Measurements from ENCODE around the gene TBX18. TPM values are rescaled to one million over a fixed set of nuclear protein-coding genes. Genes with fewer than 3 reads are reported as not detected.

TBX18 gene
- total RNA-seq, 2 experiments from 2014 or later = not detected

DNA sequence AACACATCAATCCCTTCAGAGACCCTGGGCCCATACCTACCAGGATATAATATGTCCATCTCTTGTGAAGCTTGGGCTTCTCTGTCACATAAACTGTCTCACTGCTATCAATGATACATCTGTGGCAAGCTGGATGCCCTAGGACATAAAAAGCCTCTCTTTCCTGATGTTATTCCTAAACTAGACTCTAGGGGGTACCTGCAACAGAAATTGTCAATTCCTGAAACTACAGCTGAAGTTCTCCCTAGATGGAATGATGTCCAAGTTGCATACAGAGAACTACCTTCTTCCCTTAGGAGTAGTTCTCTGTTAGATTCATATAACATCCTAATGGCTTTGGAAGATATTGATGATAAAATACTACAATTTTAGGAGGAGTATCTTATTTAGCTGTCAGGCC lies 35.8 kb downstream of the TBX18 start:
- H3K4me3 Mint-ChIP-seq = no peak overlapping the region
- no peaks in the 10 kb centered on the region for H3K4me1 Mint-ChIP-seq (ENCODE audit: low read depth)
- no peak overlapping the region for H3K27ac Mint-ChIP-seq
- no peak for DNase-seq
- POLR2A ChIA-PET = no interaction called here
- H3K9me3 Mint-ChIP-seq = no peaks in the 10 kb centered on the region
- intact Hi-C loops (cut with micrococcal nuclease) = no loop called here
- CTCF ChIA-PET = no interaction called here
- no peaks in the 10 kb centered on the region for H3K36me3 Mint-ChIP-seq
- no peaks in the 10 kb centered on the region for H3K27me3 Mint-ChIP-seq

DNA sequence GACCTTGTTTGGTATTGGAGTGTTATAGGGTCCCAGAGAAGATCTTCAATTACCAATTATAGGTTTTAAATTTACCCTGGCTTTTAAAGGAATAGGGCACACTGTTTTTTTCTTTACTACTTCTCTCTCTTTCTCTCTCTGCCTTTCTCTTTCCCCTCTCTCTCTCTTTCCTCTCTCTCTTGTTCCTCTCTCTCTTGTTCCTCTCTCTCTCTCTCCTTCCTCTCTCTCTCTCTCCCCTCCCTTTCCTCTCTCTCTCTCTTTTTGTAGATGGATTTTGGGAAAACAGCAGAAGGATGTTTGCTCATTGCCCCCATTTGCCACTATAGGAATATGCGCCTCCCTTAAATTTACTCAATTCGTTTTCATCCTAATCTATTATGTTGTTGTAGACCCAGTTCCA lies 45.2 kb downstream of the TBX18 start:
- H3K9me3 Mint-ChIP-seq = no peaks in the 10 kb centered on the region

DNA sequence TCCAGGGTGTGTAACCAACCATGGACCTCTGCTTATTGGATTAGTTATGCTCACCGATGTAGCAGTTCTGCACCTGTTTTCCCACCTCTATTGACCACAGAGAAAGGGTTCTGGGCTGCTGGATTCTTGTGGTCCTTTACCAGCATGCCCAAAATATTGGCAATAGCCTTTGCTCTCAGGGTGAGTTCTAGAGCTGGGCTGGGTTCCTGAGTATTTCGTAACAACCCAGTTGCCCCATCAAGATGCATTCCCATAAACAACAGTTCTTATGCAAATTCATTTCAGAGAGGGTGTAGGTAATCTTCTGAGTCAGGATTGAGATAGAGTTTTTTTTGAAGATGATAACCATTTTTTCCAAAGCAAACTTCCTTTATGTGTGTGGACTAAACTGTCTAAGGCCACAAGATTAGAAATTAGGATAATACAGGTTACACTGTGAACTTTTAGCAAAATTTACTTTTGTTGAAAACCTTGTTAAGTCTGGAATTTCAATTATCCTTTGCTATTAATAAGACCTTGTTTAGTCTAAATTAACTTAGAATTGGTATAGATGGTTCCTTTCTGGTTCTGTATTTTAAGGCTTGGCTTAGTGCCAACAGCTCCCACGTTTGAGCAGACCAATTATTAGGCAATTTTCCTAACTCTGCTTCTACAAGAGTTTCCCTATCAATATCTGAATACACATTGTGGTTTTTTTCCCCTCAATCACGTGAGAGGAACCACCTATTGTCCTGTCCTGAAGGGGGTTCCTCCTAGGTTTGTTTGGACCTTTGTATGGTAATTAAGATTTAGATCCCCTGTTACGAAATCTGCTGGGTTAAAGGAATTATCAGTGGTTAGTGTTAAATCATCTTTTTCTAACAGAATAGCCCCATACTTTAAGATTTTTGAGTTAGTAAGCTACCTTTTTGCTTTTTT lies 46.1 kb downstream of the TBX18 start:
- POLR2A ChIA-PET = no interaction called here
- intact Hi-C loops (cut with micrococcal nuclease) = no loop called here
- CTCF ChIA-PET = interaction anchor here (0.6 kb wide), 1 partner anchor 63 kb away, joined by 3 read pairs; no protein-coding TSS in a partner anchor
- H3K36me3 Mint-ChIP-seq = no peaks in the 10 kb centered on the region
- no peaks in the 10 kb centered on the region for H3K9me3 Mint-ChIP-seq
- no peak for DNase-seq
- no peak overlapping the region for H3K27ac Mint-ChIP-seq
- no peaks in the 10 kb centered on the region for H3K4me1 Mint-ChIP-seq (ENCODE audit: low read depth)
- H3K27me3 Mint-ChIP-seq = no peaks in the 10 kb centered on the region
- no peak overlapping the region for H3K4me3 Mint-ChIP-seq

More for the DNA sequence above, 45.2 kb downstream of the TBX18 start:
- Mint-ChIP-seq H3K4me1 (ENCODE audit: low read depth) (no peaks in the 10 kb centered on the region), H3K27me3 (no peaks in the 10 kb centered on the region), H3K27ac (no peak overlapping the region), H3K4me3 (no peak overlapping the region), H3K36me3 (no peaks in the 10 kb centered on the region)
- no peak for DNase-seq
- intact Hi-C loops (cut with micrococcal nuclease) = no loop called here
- ChIA-PET POLR2A (no interaction called here), CTCF (no interaction called here)

DNA sequence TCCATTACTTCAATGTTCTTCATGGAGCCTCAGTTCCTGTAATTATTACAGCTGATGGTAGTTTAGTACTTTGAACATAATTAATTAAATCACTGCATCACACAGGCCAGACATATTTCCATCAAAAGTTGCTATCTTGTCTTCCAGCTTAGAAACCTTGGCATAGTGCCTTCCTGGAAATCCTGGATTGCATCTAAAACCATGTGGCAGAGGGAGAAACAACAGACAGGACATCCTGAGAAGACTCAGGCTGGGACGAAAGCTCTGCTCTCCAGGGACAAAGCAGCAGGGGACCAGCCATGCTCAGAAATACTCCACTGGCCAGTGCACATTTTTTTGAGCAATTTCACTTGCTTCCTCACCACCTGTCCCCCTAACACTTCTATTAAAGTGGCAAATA lies 55.3 kb downstream of the TBX18 start:
- H3K9me3 Mint-ChIP-seq = peaks cover 7% of the 10 kb centered on the region
- intact Hi-C loops (cut with micrococcal nuclease) = no loop called here
- H3K4me1 Mint-ChIP-seq (ENCODE audit: low read depth) = no peaks in the 10 kb centered on the region
- ChIA-PET POLR2A (no interaction called here), CTCF (no interaction called here)
- H3K36me3 Mint-ChIP-seq = no peaks in the 10 kb centered on the region
- no peak overlapping the region for H3K27ac Mint-ChIP-seq
- DNase-seq = no peak
- H3K4me3 Mint-ChIP-seq = no peak overlapping the region
- H3K27me3 Mint-ChIP-seq = no peaks in the 10 kb centered on the region

DNA sequence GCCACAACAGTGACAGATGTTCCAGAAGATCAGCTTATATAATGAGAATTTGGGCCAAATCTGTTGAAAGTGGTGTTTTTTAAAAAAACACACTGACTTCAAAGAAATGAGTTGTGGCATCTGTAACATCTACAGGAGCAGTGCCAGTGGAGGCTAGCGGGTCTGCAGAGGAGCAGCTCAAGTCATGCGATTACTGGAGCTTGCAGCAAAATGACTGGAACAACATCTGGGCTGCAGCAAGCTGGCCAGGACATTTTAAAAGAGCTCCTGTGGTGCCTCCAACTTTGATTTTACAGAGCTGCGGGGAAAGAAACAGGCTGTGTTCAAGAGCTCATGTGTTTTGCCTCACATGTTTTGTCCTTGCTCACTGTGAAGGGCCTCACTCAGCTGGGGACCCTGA lies 57.2 kb downstream of the TBX18 start:
- CTCF ChIA-PET = no interaction called here
- DNase-seq = no peak
- Mint-ChIP-seq H3K36me3 (no peaks in the 10 kb centered on the region), H3K27me3 (no peaks in the 10 kb centered on the region), H3K27ac (no peak overlapping the region), H3K9me3 (peaks cover 12% of the 10 kb centered on the region), H3K4me1 (ENCODE audit: low read depth) (no peaks in the 10 kb centered on the region), H3K4me3 (no peak overlapping the region)
- intact Hi-C loops (cut with micrococcal nuclease) = no loop called here
- POLR2A ChIA-PET = no interaction called here

DNA sequence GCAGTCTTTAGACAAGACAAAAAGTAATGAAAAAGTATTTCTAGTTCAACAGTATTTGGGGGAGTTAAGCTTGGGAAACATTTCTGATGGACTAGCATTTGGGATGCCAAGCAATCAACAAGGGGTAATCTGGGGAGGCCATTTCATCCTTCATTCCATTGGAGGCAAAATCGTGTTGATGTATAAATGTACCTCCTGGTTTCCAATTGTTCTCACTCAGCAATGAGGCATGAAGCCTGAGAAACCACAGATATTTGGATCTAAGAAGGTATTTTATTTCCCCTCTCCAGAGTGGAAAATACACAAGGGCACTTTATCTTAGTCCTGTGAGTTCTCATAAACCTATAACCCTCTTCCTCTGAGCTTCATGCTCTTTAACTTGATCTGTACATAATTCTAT lies 68.2 kb downstream of the TBX18 start:
- Mint-ChIP-seq H3K27me3 (no peaks in the 10 kb centered on the region), H3K9me3 (peaks cover 3% of the 10 kb centered on the region), H3K4me1 (ENCODE audit: low read depth) (no peaks in the 10 kb centered on the region), H3K4me3 (no peak overlapping the region), H3K27ac (no peak overlapping the region), H3K36me3 (no peaks in the 10 kb centered on the region)
- intact Hi-C loops (cut with micrococcal nuclease) = no loop called here
- no peak for DNase-seq
- CTCF ChIA-PET = no interaction called here
- POLR2A ChIA-PET = no interaction called here

DNA sequence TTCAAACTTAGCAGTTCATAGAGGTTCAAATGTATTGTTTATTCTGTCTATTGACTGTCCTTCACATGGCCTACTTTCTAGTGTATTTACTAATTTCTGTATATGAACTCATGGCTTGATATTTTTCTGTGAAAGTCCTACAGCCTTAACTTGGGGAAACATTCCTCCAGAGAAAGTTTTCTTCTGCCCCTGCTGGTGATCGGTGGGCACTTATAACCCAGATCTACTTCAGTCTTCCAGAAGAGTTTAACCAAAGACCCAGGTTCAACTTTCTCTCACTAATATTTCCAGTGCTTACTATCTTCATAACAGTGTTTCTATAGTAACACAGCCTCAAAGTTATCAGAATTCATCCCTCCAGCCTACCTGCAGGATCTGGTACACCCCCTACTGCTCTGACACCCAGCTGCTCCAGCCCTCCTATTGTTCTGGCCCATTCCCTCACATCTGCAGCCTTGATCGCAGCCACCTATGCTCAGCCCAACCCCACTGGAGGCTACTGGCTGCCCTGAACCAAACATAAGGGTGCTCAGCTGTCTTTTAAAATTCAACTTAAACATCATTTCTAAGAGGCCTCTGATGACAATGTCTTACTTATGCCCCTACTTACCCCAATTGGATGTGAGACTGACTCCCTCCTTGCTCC lies 72.3 kb downstream of the TBX18 start:
- intact Hi-C loops (cut with micrococcal nuclease) = no loop called here

DNA sequence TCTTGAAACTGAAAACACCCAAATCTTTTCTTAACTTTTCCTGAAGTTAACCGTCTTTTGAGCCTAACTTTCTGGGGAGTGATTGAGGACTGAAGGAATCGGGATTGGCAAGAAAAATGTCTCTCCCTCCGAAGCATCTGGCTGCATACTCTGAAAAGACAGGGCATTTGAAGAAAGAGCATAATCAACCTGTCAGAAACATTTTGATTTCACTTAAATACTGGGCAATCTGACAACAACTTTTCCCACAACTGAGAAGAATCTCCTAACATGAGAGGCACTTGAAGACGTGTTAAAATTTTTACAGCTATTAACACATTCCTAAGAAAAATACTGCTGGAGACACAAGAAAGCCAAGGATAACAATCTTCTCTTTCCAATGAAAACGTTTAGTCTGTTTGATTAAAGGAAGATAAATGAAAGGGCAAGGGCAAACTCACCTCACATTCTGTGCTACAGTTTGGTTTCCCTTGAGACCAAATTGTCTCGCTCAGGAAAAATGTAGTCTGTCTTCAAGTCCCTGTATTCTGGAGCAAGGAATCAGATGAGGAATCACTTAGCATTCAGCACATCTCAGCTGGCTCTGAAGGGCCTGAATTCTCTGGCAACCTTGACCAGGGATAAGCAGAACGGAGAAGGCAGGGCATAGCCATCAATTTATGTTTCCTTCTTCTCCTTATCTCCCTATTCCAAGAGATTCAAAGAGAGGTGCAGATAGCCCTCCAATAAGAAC lies 76.1 kb downstream of the TBX18 start:
- Mint-ChIP-seq H3K4me1 (ENCODE audit: low read depth) (no peaks in the 10 kb centered on the region), H3K27ac (no peak overlapping the region), H3K27me3 (no peaks in the 10 kb centered on the region), H3K9me3 (peaks cover 3% of the 10 kb centered on the region), H3K4me3 (no peak overlapping the region), H3K36me3 (no peaks in the 10 kb centered on the region)
- intact Hi-C loops (cut with micrococcal nuclease) = no loop called here
- CTCF ChIA-PET = no interaction called here
- no peak for DNase-seq
- POLR2A ChIA-PET = no interaction called here

More for the DNA sequence above, 72.3 kb downstream of the TBX18 start:
- Mint-ChIP-seq H3K9me3 (no peaks in the 10 kb centered on the region), H3K27me3 (no peaks in the 10 kb centered on the region), H3K27ac (no peak overlapping the region), H3K36me3 (no peaks in the 10 kb centered on the region), H3K4me3 (no peak overlapping the region), H3K4me1 (ENCODE audit: low read depth) (no peaks in the 10 kb centered on the region)
- POLR2A ChIA-PET = no interaction called here
- CTCF ChIA-PET = no interaction called here
- no peak for DNase-seq

DNA sequence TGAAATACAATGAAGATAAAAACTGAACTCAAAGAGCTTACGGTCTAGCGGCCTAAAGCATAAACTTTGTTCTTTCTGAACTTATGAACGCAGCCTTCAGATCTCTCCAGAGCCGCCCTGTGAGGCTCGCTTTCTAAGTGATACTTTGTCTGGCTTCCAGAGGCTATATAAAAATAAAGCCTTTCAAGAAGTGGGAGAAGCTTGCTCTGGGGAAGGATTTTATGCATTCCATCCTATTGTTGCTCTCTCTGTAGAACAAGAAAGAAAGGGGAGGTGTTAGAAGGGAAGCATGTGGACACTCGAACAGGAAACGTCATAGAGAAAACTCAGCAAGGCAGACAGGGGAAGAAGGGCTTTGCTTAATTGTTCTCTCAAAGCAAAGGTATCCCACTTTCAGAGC lies 77.0 kb downstream of the TBX18 start:
- no peaks in the 10 kb centered on the region for H3K4me1 Mint-ChIP-seq (ENCODE audit: low read depth)
- no peak overlapping the region for H3K27ac Mint-ChIP-seq
- no peaks in the 10 kb centered on the region for H3K27me3 Mint-ChIP-seq
- intact Hi-C loops (cut with micrococcal nuclease) = no loop called here
- H3K9me3 Mint-ChIP-seq = peaks cover 3% of the 10 kb centered on the region
- H3K36me3 Mint-ChIP-seq = no peaks in the 10 kb centered on the region
- CTCF ChIA-PET = no interaction called here
- no peak for DNase-seq
- no peak overlapping the region for H3K4me3 Mint-ChIP-seq
- POLR2A ChIA-PET = no interaction called here

DNA sequence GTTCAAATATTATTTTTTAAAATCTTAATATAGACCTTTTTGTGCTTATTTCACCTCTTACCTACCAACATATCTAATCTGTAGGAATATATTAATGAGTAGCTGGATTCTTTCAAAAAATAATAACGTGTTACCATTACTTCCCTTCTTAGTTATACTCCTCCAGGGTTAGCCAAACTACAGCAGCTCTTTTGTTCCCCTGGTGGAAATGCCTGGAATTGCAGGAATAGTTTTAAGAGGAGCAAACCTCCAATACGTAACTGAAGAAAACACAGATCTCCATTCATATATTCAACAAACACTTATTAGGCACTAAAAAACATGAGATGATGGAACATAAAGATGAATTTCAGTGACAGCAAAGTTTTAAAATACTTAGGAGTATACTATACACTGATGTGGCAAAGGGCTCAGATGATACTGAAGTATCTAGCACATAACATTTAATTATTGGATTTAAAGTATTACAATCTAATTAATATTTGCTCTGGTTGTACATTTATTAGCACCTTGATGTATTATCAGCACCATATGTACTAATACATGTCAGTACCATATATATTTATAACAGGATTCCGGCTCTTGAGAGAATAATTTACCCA lies 78.3 kb downstream of the TBX18 start:
- H3K4me1 Mint-ChIP-seq (ENCODE audit: low read depth) = no peaks in the 10 kb centered on the region
- no peak overlapping the region for H3K4me3 Mint-ChIP-seq
- no peak overlapping the region for H3K27ac Mint-ChIP-seq
- DNase-seq = no peak
- intact Hi-C loops (cut with micrococcal nuclease) = no loop called here
- H3K9me3 Mint-ChIP-seq = peaks cover 6% of the 10 kb centered on the region
- ChIA-PET CTCF (interaction anchor here (1.1 kb wide), 2 partner anchors 12 to 26 kb away, joined by 3 read pairs; no protein-coding TSS in a partner anchor), POLR2A (no interaction called here)
- no peaks in the 10 kb centered on the region for H3K27me3 Mint-ChIP-seq
- no peaks in the 10 kb centered on the region for H3K36me3 Mint-ChIP-seq

DNA sequence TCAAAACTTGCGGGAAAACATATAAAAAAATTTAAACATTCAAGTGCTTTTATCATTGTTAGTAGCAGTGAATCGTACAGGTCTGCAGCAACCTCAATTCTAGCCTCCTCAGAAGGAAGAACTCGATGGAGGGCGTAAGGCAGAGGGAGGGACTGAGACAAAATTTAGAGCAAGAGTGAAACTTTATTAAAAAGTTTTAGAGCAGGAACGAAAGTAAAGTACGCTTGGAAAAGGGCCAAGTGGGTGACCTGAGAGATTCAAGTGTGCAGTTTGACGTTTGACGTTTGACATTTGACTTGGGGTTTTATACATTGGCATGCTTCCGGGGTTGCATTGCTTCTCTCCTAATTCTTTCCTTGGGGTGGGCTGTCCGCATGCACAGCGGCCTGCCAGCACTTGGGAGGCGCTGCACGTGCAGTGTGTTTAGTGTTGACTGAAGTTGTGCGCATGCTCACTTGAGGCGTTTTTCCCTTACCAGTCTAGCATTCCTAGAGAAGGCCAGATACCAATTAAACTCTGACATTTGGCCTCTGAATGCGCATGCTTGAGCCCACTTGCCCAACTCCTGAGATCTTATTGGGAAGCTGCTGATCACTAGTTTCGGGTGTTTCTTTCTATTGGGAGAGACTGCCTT lies 82.6 kb downstream of the TBX18 start:
- no peak for DNase-seq
- POLR2A ChIA-PET = no interaction called here
- H3K9me3 Mint-ChIP-seq = peaks cover 7% of the 10 kb centered on the region
- H3K4me1 Mint-ChIP-seq (ENCODE audit: low read depth) = no peaks in the 10 kb centered on the region
- no peaks in the 10 kb centered on the region for H3K36me3 Mint-ChIP-seq
- H3K4me3 Mint-ChIP-seq = no peak overlapping the region
- H3K27ac Mint-ChIP-seq = no peak overlapping the region
- intact Hi-C loops (cut with micrococcal nuclease) = no loop called here
- no peaks in the 10 kb centered on the region for H3K27me3 Mint-ChIP-seq
- CTCF ChIA-PET = no interaction called here

DNA sequence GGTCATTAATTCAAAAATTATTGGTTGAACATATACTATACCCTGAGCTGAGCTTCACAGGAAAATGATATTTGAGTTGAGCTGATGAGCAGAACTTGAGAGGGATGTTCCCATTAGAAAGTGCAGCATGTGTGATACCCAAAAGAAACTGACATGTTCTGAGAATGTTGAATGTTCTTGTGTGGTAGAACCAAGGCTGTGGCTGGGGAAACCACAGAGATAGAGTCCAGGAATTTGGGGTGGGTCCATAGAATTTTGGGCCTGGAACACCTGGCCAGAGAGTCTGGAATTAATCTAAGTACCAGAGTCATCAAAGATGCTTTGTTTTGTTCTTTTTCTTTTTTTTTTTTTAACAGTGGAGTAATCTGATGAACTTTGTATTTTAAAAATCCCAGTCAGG lies 88.7 kb downstream of the TBX18 start:
- Mint-ChIP-seq H3K4me1 (ENCODE audit: low read depth) (no peaks in the 10 kb centered on the region), H3K9me3 (peaks cover 2% of the 10 kb centered on the region), H3K27ac (no peak overlapping the region), H3K36me3 (no peaks in the 10 kb centered on the region), H3K27me3 (no peaks in the 10 kb centered on the region), H3K4me3 (no peak overlapping the region)
- CTCF ChIA-PET = no interaction called here
- intact Hi-C loops (cut with micrococcal nuclease) = no loop called here
- POLR2A ChIA-PET = no interaction called here
- DNase-seq = no peak
